Adipocyte (in vitro differentiated cells): Measurements from ENCODE around the gene BMPR1A.

Source experiments
- DNase-seq: peaks from one replicate; pipeline ENCODE4 v3.0.0-alpha.2; 2015; ENCODE audit warnings: low read depth
- H3K27me3 ChIP-seq: replicated peaks from 2 replicates; pipeline ENCODE4 v1.7.0; 2013; ENCODE audit warnings: mild to moderate bottlenecking, low read length, moderate library complexity; ENCODE audit not compliant: control insufficient read depth, insufficient read depth
- H3K36me3 ChIP-seq: 2 replicates; pipeline ENCODE4 v1.7.0; 2013; ENCODE audit warnings: low read length, mild to moderate bottlenecking, moderate library complexity; ENCODE audit not compliant: control insufficient read depth, insufficient read depth, severe bottlenecking
- H3K4me1 ChIP-seq: 2 replicates; pipeline ENCODE4 v1.7.0; 2013; ENCODE audit warnings: mild to moderate bottlenecking, low read length, moderate library complexity; ENCODE audit not compliant: control insufficient read depth, insufficient read depth
- H3K4me3 ChIP-seq: 2 replicates; pipeline ENCODE4 v1.7.0; 2013; ENCODE audit warnings: mild to moderate bottlenecking, low read length, moderate library complexity
- H3K9ac ChIP-seq: 2 replicates; pipeline ENCODE4 v1.7.0; 2013; ENCODE audit warnings: mild to moderate bottlenecking, low read length, moderate library complexity
- H3K9me3 ChIP-seq: 2 replicates; pipeline ENCODE4 v1.7.0; 2013; ENCODE audit warnings: mild to moderate bottlenecking, low read length, moderate library complexity; ENCODE audit not compliant: control insufficient read depth

The BMPR1A gene

GRCh38 chr10:86756511-86757112 lies at the start of gene BMPR1A:
BMPR1A (plus strand) TSS chr10:86756619; CDS start chr10:86876019, 119,400 bp downstream.
- Histone ChIP-seq H3K27me3 (no peaks in the 10 kb centered on the region), H3K36me3 (no peaks in the 10 kb centered on the region), H3K9me3 (no peaks in the 10 kb centered on the region), H3K4me1 (peaks cover 14% of the 10 kb centered on the region), H3K4me3 (peak within 1 kb of the TSS; percentile 92), H3K9ac (peak within 1 kb of the TSS; percentile 97)
- DNase-seq: peak; percentile 98

DNA sequence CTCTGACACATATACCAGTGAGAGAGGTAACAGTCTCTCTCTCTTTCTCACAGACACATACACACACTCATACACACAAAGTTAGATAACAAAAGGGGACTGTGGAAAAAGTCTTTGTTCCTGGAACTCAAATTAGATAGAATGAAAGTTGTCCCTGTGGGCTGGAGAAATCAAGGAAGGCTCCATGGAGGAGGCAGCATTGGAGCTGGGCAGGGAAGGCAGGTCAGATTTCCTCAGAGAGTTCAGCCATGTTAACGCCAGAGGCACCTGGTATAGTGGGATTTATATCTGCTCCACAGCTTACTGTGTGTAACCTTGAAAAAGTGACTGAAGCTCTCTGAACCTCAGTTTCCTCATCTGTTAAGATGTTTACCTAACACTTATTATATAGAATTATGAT lies 49.4 kb upstream of the BMPR1A start:
- DNase-seq: no peak
- Histone ChIP-seq H3K4me3 (no peak overlapping the region), H3K9me3 (no peaks in the 10 kb centered on the region), H3K27me3 (no peaks in the 10 kb centered on the region), H3K4me1 (peaks cover 7% of the 10 kb centered on the region), H3K9ac (no peak overlapping the region), H3K36me3 (no peaks in the 10 kb centered on the region)

DNA sequence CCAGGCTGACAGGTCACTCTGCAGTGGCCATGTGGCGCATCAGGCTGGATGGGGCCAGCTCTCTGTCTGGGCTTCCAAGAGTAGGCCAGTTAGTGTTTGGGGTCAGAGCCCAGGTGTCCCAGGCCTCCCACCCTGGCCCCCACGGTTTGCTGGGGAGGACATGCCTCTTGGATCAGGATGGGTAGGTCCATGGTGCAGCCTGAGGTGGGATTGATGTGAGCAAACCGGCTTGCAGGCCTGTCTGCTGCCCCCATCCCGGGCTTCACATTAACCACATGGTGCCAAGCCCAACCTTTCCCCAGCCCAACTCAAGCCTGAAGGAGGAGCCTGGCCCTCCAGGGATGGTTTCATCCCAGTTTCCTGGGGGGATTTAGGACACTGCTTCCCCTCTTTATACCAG lies 48.9 kb upstream of the BMPR1A start:
- H3K4me3 ChIP-seq: no peak overlapping the region
- no peak overlapping the region for H3K9ac ChIP-seq
- no peaks in the 10 kb centered on the region for H3K27me3 ChIP-seq
- no peaks in the 10 kb centered on the region for H3K36me3 ChIP-seq
- no peak for DNase-seq
- peaks cover 12% of the 10 kb centered on the region for H3K4me1 ChIP-seq
- no peaks in the 10 kb centered on the region for H3K9me3 ChIP-seq

- H3K4me3 ChIP-seq: no peak overlapping the region
- H3K4me1 ChIP-seq: peaks cover 12% of the 10 kb centered on the region
- H3K36me3 ChIP-seq: no peaks in the 10 kb centered on the region
- no peak for DNase-seq
- no peaks in the 10 kb centered on the region for H3K27me3 ChIP-seq
- H3K9me3 ChIP-seq: no peaks in the 10 kb centered on the region
- no peak overlapping the region for H3K9ac ChIP-seq
Observed at GRCh38 chr10:86708068-86708782, 48.2 kb upstream of the BMPR1A start.

DNA sequence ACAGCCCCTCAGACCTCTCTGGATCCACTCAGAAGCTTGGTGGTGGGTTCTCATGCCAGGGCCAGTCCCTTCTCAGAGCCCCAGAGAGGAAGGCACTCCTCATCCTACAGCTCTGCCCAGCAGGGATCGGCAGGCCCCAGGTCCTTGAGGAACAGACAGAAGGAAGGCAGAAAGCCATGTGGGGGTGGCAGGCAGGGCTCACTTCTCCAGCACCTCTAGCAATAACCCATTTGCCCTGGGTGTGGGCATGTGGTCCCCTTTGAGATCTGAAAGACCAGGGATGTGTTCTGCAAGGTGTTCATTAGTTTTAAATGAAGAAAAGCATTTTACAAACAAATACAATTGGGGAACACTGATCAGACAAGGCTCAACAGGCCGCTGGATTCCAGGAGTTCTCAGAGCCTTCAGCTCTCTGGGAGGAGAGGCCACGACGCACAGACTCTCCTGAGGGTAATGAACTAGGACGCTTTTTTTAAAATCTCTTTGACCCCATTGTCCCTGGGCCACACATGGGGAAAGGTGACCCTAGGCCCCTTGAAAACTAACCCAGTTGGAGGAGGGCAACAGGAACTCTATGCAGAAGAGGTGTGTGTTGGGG lies 47.5 kb upstream of the BMPR1A start:
- DNase-seq: no peak
- Histone ChIP-seq H3K4me1 (peaks cover 12% of the 10 kb centered on the region), H3K4me3 (no peak overlapping the region)

DNA sequence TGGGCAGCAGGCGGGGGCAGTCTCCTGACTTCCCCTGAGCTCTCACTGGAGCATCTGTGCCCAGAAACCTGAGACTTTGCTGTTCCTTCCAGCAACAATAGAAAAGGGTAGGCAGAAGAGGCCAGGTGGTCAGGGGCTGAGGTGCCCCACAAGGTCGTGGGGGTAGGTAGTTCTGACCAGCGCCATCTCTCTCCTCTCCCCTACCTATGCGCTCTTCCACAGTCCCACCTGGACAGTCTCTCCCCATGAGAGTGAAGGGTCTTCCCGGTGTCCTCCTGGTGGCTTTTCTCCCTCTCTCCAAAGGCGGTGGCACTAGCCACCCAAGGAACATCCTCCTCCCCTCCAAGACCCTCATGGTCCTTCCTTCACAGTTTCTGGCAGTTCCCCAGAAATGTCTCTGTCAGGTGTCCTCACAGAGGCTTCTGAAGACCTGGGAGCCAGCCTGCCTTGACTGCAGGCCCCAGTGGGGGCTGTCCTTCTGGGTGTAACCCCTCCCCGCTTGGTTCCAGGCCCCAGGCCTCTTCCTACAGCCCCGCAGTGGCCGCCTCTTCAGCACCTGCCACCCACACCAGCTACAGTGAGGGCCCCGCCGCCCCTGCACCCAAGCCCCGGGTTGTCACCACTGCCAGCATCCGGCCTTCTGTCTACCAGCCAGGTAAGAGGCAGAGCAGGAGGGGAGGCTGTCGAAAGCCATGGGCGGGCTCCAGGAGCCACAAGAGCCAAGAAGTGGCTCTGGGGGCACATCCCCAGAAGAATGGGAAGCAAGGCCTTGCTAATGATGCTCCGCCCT lies 46.8 kb upstream of the BMPR1A start:
- Histone ChIP-seq H3K4me1 (peaks cover 12% of the 10 kb centered on the region), H3K9ac (no peak overlapping the region), H3K9me3 (no peaks in the 10 kb centered on the region), H3K36me3 (no peaks in the 10 kb centered on the region), H3K4me3 (no peak overlapping the region), H3K27me3 (no peaks in the 10 kb centered on the region)
- no peak for DNase-seq

More for the DNA sequence above, 47.5 kb upstream of the BMPR1A start:
- H3K9ac ChIP-seq: no peak overlapping the region
- no peaks in the 10 kb centered on the region for H3K27me3 ChIP-seq
- H3K9me3 ChIP-seq: no peaks in the 10 kb centered on the region
- no peaks in the 10 kb centered on the region for H3K36me3 ChIP-seq

DNA sequence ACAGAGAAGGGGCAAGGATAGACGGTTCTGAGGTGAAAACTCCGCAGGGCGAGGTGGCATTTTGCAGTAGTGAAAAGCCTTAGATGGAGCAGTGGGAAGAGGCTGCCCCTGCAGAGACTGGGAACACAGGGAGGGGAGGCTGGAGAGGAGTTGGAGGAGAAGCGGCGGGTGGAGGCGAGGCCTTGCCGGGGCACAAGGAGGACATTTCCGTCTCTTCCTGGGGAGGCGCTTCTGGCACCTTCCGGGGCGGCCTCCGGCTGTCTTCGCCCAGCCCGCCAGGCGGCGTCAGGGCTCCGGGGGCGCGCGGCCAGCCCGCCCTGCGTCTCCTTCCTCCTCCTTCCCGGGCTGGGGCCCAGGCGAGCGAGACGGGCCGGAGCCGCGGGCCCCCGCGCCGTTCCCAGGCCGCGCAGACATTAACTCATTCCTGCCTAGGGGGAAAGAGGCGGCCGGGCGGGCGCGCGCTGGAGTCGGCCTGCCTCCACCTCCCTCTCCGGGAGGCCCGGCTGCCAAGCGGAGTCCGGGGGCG lies 45.4 kb upstream of the BMPR1A start:
- no peaks in the 10 kb centered on the region for H3K36me3 ChIP-seq
- DNase-seq: peak; percentile 98
- peak overlapping the region; percentile 89 for H3K9ac ChIP-seq
- H3K9me3 ChIP-seq: no peaks in the 10 kb centered on the region
- peaks cover 12% of the 10 kb centered on the region for H3K4me1 ChIP-seq
- peak overlapping the region; percentile 88 for H3K4me3 ChIP-seq
- no peaks in the 10 kb centered on the region for H3K27me3 ChIP-seq

DNA sequence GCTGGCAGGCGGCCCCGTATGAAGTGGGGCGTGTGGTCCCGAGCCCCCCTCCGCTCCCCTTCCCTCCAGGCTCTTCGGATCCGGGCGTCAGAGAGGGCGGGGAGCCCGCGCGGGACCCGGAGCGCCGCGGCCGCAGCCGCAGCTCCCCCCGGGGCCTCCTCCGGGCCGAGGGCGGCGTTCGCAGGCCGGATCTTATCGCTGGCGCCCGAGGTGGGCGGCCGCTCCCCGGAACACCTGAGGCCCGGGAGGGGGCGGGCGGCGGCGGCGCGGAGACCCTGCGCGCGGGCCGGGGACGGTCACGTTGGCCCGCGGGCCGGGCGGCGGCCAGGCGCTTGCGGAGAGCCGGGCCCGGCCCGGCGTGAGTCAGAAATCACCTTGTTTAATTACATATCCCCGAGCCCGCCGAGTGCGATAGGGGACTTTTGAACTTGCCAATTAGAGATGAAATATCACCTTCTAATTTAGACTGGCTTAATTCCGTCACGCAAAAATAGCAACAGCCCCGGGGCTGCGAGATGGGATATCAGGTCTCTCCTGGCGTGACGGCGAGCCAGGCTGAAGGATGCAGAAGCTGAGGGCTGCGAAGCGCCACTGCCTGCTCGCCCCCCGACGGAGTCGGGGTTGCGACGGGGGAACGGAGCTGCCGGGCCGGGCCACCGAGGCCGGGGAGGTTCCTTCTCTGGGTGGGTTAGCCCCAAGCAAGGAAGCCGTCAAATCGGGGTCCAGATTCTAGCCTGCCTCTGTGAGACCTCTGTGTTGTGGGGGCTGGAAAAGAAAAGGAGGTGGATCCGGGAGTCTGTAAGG lies 44.7 kb upstream of the BMPR1A start:
- H3K4me1 ChIP-seq: peaks cover 12% of the 10 kb centered on the region
- no peaks in the 10 kb centered on the region for H3K36me3 ChIP-seq
- peak overlapping the region; percentile 89 for H3K9ac ChIP-seq
- no peaks in the 10 kb centered on the region for H3K27me3 ChIP-seq
- peak overlapping the region; percentile 88 for H3K4me3 ChIP-seq
- H3K9me3 ChIP-seq: no peaks in the 10 kb centered on the region
- peak; percentile 78 for DNase-seq

- Histone ChIP-seq H3K27me3 (no peaks in the 10 kb centered on the region), H3K9ac (peak overlapping the region; percentile 89), H3K4me3 (peak overlapping the region; percentile 88), H3K36me3 (no peaks in the 10 kb centered on the region), H3K4me1 (peaks cover 12% of the 10 kb centered on the region), H3K9me3 (no peaks in the 10 kb centered on the region)
- no peak for DNase-seq
Observed at GRCh38 chr10:86712317-86712707, 44.1 kb upstream of the BMPR1A start.

DNA sequence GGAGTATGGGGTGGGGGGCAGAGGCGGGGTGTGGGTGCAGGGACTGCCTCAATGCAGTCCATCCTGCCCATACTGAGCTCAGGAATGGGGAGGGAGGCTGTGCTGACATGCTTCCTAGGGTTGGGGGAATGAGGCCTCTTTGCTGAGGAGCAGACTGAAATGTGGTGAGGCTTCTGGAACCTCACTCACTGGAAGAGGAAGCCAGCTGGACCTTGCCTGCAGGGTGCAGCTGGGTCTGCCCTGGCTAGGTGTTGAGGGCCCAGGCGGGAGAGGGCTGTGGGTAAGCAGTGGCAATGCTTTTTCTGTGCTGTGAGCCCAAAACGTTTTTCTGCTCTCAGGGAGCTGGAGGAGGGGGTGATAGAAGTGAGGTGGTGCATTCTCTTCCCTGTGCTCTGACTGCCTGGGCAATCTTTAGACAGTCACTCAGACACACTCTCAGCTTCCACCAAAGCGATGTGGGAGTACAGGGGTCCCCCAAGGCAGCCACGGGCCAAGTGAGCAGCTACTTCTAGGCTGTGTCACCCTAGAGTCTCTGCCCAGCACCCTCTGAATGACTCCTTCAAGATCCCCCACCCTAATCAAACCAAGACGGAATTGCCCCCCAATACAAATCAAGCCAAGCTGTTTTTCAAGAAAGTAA lies 41.1 kb upstream of the BMPR1A start:
- Histone ChIP-seq H3K9ac (no peak overlapping the region), H3K9me3 (no peaks in the 10 kb centered on the region), H3K36me3 (no peaks in the 10 kb centered on the region), H3K27me3 (no peaks in the 10 kb centered on the region), H3K4me1 (peaks cover 12% of the 10 kb centered on the region), H3K4me3 (no peak overlapping the region)
- DNase-seq: no peak
